Omental fat pad (tissue), 4 donors: Measurements from ENCODE around the gene WDR3. TPM values are rescaled to one million over a fixed set of nuclear protein-coding genes. Genes with fewer than 3 reads are reported as not detected.
A peak's percentile ranks its signal among the peaks of the same experiment; 100 is the strongest.

Source experiments
- ATAC-seq: fragments of 150-250 bp; one replicate; pipeline ENCODE4 v1.9.1; 2016; ENCODE audit warnings: mild to moderate bottlenecking, moderate library complexity; ENCODE audit not compliant: low FRiP score
- DNase-seq: peaks from one replicate; pipeline ENCODE4 v3.0.0-alpha.2; 2019; ENCODE audit warnings: low spot score
- CTCF ChIP-seq, 3 donors: fragments of 450-650 bp; IDR thresholded peaks; one replicate each; pipeline ENCODE4 v1.5.1; 2016 to 2017; ENCODE audit warnings: antibody characterized with exemption in 3 of 3, mild to moderate bottlenecking in 3 of 3, moderate library complexity in 2 of 3
- total RNA-seq, 4 donors: library from RNA; depleted of rRNA; stranded (reverse); fragments of >200 nt; gene quantifications; one replicate each; pipeline ENCODE4 v1.1.0, GENCODE V29; 2016

The WDR3 gene
- total RNA-seq, 4 donors from 2014 or later: 10.7 to 28.8 (median 17.0) TPM

- DNase-seq (peak; percentile 31), ATAC-seq (peak; percentile 51)
- peak in 1 of 3 donors; percentile 9 for TF ChIP-seq CTCF (IDR thresholded peaks at IDR 0.05)
Observed at GRCh38 chr1:117895482-117896114, 33.9 kb upstream of the WDR3 start.

- ATAC-seq (no peak), DNase-seq (no peak)
- no peak for TF ChIP-seq CTCF (IDR thresholded peaks at IDR 0.05)
Observed at GRCh38 chr1:117897551-117897950, 32.0 kb upstream of the WDR3 start.

- ATAC-seq (no peak), DNase-seq (no peak)
- TF ChIP-seq CTCF (IDR thresholded peaks at IDR 0.05): no peak
Observed at GRCh38 chr1:117899801-117900200, 29.7 kb upstream of the WDR3 start.

GRCh38 chr1:117902944-117903343 lies 26.6 kb upstream of the WDR3 start:
- ATAC-seq: no peak
- no peak for TF ChIP-seq CTCF (IDR thresholded peaks at IDR 0.05)
- DNase-seq: no peak

GRCh38 chr1:117904485-117904884 lies 25.1 kb upstream of the WDR3 start:
- ATAC-seq: no peak

GRCh38 chr1:117905019-117905418 lies 24.5 kb upstream of the WDR3 start:
- DNase-seq: no peak
- TF ChIP-seq CTCF (IDR thresholded peaks at IDR 0.05): no peak

More at GRCh38 chr1:117904485-117904884, 25.1 kb upstream of the WDR3 start:
- no peak for TF ChIP-seq CTCF (IDR thresholded peaks at IDR 0.05)
- no peak for DNase-seq

GRCh38 chr1:117911051-117911450 lies 18.5 kb upstream of the WDR3 start:
- TF ChIP-seq CTCF (IDR thresholded peaks at IDR 0.05): no peak
- ATAC-seq: no peak
- DNase-seq: no peak

More at GRCh38 chr1:117905019-117905418, 24.5 kb upstream of the WDR3 start:
- ATAC-seq: no peak
